GM21723 (cell line): Measurements from ENCODE around the gene FBXO47.

Source experiments
- ATAC-seq: cut with Tn5 transposase; IDR thresholded peaks from one replicate; pipeline ENCODE4 v1.9.1; 2021; ENCODE audit warnings: mild to moderate bottlenecking, moderate library complexity; ENCODE audit not compliant: unreplicated experiment

Gene FBXO47, protein sequence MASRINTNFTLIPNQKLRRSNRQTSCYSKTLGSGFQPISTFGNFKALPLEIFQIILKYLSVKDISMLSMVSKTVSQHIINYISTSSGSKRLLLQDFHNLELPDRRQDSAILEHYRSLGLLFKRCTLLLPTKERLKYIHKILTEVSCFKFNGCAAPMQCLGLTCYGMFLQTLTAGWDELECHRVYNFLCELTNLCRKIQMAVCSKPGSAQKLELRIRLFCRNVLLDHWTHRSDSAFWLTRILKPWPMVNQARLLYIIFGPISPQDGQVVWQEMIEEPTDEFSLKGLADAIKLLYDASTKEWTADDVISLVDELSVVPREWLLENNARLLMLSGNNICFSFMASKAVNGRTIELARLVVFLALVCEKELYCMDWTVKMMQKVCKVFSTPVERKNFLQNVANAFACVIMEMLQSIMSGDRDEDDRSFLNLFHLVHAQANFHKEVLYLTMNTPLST

GRCh38 chr17:38967290-38967738, at the start of gene FBXO47:
FBXO47 (minus strand) TSS chr17:38967403; CDS start chr17:38963025, 4,378 bp downstream.
- no peak for ATAC-seq

DNA sequence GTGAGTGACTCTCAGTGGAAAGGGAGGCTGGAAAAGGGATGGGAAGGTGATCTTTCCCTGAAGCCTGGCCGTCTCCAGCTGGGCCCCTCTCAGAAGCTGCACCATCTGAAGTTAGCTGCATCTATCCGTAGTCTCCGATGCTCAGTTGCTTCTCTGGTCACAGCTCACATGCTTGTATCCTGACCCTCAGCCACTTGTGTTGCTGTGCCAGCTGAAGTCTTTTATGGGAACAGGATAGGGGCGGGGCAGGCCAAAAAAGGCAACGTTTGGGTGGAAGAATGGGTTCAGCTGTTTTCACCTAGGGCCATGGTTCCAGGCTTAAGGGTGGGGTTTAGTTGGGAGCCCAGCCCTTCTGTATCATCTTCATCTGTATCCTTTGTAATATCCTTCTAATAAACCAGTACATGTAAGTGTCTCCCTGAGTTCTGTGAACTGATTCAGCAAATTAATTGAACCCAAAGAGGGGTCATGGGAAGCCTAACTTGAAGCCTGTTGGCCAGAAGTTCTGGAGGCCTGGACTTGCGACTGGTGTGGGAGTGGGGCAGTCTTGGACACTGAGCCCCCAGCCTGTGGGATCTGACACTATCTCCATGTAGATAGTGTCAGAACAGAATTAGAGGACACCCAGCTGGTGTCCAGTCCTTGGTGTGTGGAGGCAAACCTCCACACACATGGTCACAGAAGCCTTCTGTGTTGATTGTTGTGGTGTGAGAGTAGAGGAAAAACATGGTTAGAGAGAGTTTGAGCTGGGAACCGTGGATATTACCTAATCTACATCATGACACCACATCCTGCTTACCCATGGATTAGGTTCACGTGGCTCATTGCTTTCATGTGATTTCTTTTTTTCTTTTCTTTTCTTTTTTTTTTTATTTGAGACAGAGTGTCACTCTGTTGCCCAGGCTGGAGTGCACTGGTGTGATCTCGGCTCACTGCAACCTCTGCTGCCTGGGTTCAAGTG, 49.3 kb upstream of the FBXO47 start:
- no peak for ATAC-seq

- no peak for ATAC-seq
Observed at GRCh38 chr17:39015546-39015935, 48.3 kb upstream of the FBXO47 start.

DNA sequence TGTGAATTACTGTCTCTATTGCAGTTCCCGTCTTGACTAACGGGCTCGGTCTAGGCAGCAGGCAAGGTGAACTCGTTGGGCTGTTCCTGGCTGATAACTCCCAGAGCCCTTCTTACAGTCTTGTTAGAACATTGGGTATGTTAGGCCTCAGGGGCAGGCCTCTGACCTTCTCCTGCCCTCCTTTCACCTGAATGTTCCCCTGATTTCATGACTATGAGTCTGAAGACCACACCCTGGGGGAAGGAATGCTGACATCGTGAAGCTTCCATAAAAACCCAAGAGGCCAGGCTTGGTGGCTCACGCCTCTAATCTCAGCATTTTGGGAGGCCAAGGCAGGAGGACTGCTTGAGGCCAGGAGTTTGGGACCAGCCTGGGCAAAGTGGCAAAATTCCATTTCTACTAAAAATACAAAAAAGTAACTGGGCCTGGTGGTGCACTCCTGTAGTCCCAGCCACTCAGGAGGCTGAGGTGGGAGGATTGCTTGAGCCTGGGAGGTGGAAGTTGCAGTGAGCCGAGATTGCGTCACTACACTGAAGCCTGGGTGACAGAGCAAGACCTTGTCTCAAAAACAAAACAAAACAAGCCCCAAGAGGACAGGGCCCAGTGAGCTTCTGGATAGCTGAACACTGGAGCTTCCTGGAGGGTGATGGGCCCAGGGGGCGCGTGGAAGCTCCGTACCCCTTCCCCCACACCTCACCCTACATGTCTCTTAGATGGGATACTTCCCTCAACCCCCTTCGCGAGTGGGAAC, 47.8 kb upstream of the FBXO47 start:
- no peak for ATAC-seq

DNA sequence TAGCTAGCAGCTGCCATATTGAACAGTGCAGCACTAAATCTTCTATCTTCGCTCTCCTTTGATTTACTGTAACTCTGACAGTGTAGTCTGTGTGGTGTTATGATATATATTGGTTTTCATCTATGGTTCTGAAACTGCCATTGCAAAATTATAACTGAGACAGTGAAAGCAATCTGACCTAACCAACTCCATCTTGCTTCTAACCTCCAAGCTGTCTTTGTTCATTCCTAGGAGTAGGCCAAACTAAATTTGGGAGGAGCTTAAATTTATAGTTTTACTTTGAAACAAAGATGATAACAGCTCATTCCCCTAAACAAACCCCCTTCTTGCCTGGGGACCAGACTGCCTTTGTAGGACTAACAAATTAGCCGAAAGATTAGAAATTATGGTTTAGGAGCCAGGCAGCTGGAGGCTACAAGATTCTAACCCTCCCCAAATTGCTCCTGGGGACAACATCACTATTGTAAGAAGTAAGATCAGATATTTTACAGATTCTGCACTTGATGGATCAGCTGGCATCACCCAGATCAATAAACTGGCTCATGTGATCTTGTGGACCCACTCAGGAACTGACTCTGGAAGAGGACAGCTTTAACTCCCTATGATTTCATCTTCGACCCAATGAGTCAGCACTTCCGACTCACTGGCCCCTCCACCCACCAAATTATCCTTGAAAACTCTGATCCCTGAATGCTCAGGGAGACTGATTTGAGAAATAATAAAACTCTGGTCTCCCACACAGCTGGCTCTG, 47.0 kb upstream of the FBXO47 start:
- ATAC-seq: no peak

- ATAC-seq: no peak
Observed at GRCh38 chr17:39012725-39013124, 45.5 kb upstream of the FBXO47 start.

DNA sequence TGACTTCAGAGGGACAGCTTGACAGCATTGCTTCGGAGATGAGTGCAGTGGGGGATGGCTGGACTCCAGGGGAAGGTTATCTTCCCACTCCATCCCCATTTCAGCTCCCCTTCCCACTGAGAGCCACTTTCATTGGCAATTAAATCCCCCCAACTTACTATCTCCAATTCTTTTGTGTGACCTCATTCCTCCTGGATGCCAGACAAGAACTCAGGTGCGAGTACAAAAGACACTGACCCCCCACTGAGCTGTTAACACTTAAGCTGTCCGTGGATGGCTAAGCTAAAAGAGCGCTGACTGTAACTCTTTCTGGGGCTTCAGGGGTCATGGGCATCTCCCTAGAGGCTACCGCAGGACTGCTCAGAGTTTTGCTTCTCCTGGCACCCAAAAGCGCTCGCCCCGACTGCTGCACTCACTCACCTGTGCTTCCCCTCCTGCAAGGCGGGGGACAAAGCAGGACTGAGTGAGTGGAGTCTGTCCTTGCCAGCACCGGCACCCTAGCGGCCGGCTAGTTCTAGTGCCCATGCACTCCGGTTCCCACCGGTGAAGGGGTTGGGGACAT, 44.8 kb upstream of the FBXO47 start:
- no peak for ATAC-seq

DNA sequence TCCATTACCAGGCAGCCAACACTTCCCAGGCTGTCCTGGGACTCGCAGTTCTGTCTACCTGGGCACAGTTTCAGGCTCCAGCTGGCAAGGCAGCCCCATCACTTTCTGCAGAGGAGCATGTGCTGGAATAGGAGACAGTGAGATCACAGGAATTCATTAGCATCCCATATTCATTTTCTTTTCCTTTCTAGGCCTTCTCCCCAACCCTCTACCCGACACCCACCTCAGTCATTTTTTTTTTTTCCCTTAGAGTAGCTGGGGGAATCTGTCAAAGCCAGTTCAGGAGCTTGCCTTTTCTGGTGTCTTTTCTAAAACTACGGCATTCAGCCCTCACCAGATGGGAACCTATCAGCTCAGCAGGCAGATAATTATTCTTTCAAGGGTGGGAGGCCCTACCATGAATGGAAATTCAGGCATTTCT, 42.4 kb upstream of the FBXO47 start:
- ATAC-seq: no peak

DNA sequence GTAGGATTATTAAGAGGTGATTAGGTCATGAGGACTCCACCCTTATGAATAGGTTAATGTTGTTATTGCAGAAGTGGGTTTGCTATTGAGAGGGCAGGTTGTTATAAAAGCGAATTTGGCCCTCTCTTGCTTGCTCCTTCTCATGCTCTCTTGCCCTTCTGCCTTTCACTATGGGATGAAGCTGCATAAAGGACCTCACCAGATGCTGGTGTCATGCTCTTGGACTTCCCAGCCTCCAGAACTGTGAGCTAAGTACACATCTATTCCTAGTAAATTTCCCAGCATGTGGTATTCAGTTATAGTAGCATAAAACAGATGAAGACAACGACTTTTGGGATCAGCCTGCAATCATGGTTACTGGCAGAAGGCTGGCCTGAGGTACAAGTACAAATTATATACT, 41.4 kb upstream of the FBXO47 start:
- no peak for ATAC-seq

DNA sequence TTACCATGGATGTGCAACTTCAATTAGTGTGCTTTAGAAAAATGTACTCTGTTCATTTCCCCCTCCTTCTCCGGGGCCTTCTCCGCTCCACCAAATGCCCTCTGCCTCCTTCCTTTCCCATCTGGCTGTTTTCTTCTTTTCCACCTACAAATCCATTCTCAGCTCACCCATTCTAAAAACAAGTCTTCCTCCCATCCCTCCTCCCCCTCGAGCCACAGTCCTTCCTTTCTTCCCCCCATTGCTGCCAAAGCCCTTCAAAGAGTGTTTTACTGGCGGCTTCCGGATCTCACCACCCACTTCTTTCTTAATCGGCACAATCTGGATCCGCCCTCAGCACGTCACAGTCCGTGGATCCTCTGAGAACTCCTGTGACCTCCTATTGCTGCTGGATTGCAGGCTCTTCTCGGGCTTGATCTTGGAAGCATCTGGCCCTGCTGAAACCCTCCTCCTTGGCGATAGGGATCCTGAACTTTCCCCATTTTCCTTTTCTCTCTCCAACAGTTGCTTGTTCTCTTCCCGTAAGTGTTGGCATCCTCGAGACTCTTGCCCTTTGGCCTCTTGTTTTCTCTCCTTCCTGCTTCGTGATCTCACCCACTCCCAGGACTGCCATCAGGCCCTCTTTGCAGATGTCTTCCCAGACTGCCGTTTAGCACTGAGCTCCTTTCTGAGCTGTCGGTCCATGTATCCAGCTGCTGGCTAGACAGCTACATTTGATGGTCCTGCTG, 36.0 kb upstream of the FBXO47 start:
- ATAC-seq: no peak

DNA sequence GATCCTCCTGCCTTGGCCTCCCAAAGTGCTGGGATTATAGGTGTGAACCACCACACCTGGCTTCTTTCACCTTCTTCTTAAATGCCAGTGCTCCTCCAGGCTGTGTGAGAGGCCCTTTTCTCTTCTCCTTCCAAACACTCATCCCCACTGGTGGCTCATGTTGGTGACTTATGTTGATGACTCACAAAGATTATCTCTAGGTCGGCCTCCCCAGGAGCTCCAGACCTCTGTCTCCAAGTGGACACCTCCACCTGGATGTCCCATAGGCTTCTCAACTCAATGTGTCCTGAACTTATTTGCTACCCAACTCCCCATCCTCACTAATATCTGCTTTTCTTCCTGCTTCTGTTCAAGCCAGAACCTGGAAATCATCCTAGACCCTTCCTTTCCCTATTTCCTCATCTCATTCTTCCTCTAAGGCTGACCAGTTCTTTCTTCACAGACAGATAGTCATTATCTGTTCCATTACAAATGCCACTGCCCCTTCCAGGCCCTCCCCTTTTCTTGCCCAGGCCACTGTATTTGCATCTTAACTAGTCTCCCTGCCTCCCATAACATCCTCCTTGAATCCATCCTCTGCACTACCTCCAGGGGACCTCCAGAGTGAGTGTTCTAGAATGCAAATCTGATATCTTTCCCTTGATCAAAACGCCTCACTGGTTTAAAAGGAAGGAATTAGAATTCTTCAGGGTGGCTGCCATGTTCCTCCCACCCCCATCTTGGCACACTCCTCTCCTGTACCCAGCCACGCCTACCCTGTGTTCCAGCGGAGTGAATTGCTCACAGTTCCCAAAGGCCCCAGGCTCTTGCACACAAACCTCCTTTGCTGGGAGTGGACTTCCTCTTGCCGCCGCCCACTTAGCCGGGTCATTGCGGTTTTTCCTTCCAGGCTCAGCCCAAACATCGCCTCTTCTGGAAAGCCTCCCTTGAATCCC, 34.8 kb upstream of the FBXO47 start:
- ATAC-seq: no peak

GRCh38 chr17:39000021-39000601, 32.9 kb upstream of the FBXO47 start:
- no peak for ATAC-seq

- ATAC-seq: no peak
Observed at GRCh38 chr17:38996660-38997337, 29.6 kb upstream of the FBXO47 start.

DNA sequence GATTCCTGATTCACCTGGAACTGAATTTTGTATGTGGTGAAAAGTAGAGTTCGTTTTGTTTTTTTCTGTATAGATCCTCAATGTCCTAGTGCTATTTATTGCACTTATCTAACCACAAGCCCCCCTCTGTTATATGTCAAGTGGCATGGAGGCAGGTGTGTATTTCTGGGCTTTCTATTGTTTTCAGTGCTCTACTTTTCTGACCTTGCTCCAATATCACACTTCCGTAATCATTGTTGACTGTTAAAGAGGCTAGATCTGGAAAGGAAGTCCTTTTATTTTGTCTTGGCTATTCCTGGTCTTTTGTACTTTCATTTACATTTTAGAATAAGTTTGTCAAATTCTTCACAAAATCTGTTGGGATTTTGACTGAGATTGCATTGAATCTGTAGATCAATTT, 26.8 kb upstream of the FBXO47 start:
- no peak for ATAC-seq

GRCh38 chr17:38984666-38985065, 17.5 kb upstream of the FBXO47 start:
- ATAC-seq: no peak

- no peak for ATAC-seq
Observed at GRCh38 chr17:38982858-38983746, 15.9 kb upstream of the FBXO47 start.
